Measurements from ENCODE around the gene RTN1.

RTN1 gene

GRCh38 chr14:59754256-59754655, 116.3 kb downstream of the RTN1 start:
- H3K79me2 ChIP-seq (ENCODE audit: insufficient read depth, low read length): no peaks in the 10 kb centered on the region
- H3K4me1 ChIP-seq (ENCODE audit: insufficient read depth, low read length, poor library complexity, severe bottlenecking): no peaks in the 10 kb centered on the region
- no peaks in the 10 kb centered on the region for H3F3A ChIP-seq (ENCODE audit: low read depth)
- H3K9me2 ChIP-seq (replicated peaks; ENCODE audit: low read depth, low read length): no peaks in the 10 kb centered on the region
- no peaks in the 10 kb centered on the region for H3K27me3 ChIP-seq (ENCODE audit: insufficient read depth, low read length, poor library complexity, severe bottlenecking)
- TF ChIP-seq EZH2phosphoT487 (IDR thresholded peaks at IDR 0.05; ENCODE audit: borderline replicate concordance): no peak
- TF ChIP-seq, protein P1, sequence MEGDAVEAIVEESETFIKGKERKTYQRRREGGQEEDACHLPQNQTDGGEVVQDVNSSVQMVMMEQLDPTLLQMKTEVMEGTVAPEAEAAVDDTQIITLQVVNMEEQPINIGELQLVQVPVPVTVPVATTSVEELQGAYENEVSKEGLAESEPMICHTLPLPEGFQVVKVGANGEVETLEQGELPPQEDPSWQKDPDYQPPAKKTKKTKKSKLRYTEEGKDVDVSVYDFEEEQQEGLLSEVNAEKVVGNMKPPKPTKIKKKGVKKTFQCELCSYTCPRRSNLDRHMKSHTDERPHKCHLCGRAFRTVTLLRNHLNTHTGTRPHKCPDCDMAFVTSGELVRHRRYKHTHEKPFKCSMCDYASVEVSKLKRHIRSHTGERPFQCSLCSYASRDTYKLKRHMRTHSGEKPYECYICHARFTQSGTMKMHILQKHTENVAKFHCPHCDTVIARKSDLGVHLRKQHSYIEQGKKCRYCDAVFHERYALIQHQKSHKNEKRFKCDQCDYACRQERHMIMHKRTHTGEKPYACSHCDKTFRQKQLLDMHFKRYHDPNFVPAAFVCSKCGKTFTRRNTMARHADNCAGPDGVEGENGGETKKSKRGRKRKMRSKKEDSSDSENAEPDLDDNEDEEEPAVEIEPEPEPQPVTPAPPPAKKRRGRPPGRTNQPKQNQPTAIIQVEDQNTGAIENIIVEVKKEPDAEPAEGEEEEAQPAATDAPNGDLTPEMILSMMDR (conservative IDR thresholded peaks at IDR 0.05; ENCODE audit: low read length): no peak
- H3K4me2 ChIP-seq (ENCODE audit: low read depth, low read length, poor library complexity, severe bottlenecking): no peak overlapping the region
- no peaks in the 10 kb centered on the region for H3K9me3 ChIP-seq (ENCODE audit: insufficient read depth, low read depth, low read length)
- H3K4me3 ChIP-seq (ENCODE audit: low read length, poor library complexity, severe bottlenecking): no peak overlapping the region
- no peak overlapping the region for H2AFZ ChIP-seq (ENCODE audit: low read length)
- no peaks in the 10 kb centered on the region for H4K20me1 ChIP-seq (ENCODE audit: insufficient read depth, low read length, poor library complexity, severe bottlenecking)
- no peak overlapping the region for H3K9ac ChIP-seq (ENCODE audit: low read depth, low read length, poor library complexity, severe bottlenecking)
- no peaks in the 10 kb centered on the region for H3K36me3 ChIP-seq (ENCODE audit: insufficient read depth, low read length)

GRCh38 chr14:59753512-59753911, 117.1 kb downstream of the RTN1 start:
- H3K4me1 ChIP-seq (ENCODE audit: insufficient read depth, low read length, poor library complexity, severe bottlenecking): no peaks in the 10 kb centered on the region
- no peak overlapping the region for H2AFZ ChIP-seq (ENCODE audit: low read length)
- TF ChIP-seq, protein P1 (conservative IDR thresholded peaks at IDR 0.05; ENCODE audit: low read length): no peak
- TF ChIP-seq EZH2phosphoT487 (IDR thresholded peaks at IDR 0.05; ENCODE audit: borderline replicate concordance): no peak

DNA sequence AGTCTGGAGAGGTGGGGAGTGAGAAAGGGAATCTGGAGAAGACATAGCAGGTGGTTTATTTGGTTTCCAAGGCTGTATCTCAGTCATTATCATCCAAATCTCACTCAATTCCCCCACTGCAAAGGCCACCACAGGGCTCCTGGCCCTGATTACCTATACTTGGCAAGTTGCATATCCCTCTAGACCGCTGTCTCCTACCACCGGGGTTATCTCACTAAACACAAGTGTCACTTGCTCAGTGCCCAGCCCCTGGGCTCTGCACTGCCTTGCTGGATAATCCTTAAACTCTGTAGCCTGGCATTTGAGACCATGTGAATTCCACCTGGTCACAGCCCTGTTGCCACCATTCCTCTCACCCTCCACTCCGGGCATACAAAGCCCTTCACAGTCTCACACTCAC, 119.0 kb downstream of the RTN1 start:
- no peak overlapping the region for H3K4me3 ChIP-seq (ENCODE audit: low read length, poor library complexity, severe bottlenecking)
- H4K20me1 ChIP-seq (ENCODE audit: insufficient read depth, low read length, poor library complexity, severe bottlenecking): no peaks in the 10 kb centered on the region
- H3K4me2 ChIP-seq (ENCODE audit: low read depth, low read length, poor library complexity, severe bottlenecking): no peak overlapping the region
- H3K79me2 ChIP-seq (ENCODE audit: insufficient read depth, low read length): no peaks in the 10 kb centered on the region
- no peaks in the 10 kb centered on the region for H3K4me1 ChIP-seq (ENCODE audit: insufficient read depth, low read length, poor library complexity, severe bottlenecking)
- no peak for TF ChIP-seq EZH2phosphoT487 (IDR thresholded peaks at IDR 0.05; ENCODE audit: borderline replicate concordance)
- no peak overlapping the region for H2AFZ ChIP-seq (ENCODE audit: low read length)
- no peaks in the 10 kb centered on the region for H3K9me2 ChIP-seq (replicated peaks; ENCODE audit: low read depth, low read length)
- H3F3A ChIP-seq (ENCODE audit: low read depth): no peaks in the 10 kb centered on the region
- H3K36me3 ChIP-seq (ENCODE audit: insufficient read depth, low read length): no peaks in the 10 kb centered on the region
- no peaks in the 10 kb centered on the region for H3K27me3 ChIP-seq (ENCODE audit: insufficient read depth, low read length, poor library complexity, severe bottlenecking)
- no peaks in the 10 kb centered on the region for H3K9me3 ChIP-seq (ENCODE audit: insufficient read depth, low read depth, low read length)
- H3K9ac ChIP-seq (ENCODE audit: low read depth, low read length, poor library complexity, severe bottlenecking): no peak overlapping the region

More at GRCh38 chr14:59753512-59753911, 117.1 kb downstream of the RTN1 start:
- no peaks in the 10 kb centered on the region for H3K9me2 ChIP-seq (replicated peaks; ENCODE audit: low read depth, low read length)
- no peak overlapping the region for H3K4me2 ChIP-seq (ENCODE audit: low read depth, low read length, poor library complexity, severe bottlenecking)
- no peaks in the 10 kb centered on the region for H4K20me1 ChIP-seq (ENCODE audit: insufficient read depth, low read length, poor library complexity, severe bottlenecking)
- no peaks in the 10 kb centered on the region for H3F3A ChIP-seq (ENCODE audit: low read depth)
- no peak overlapping the region for H3K4me3 ChIP-seq (ENCODE audit: low read length, poor library complexity, severe bottlenecking)
- no peaks in the 10 kb centered on the region for H3K27me3 ChIP-seq (ENCODE audit: insufficient read depth, low read length, poor library complexity, severe bottlenecking)
- H3K9ac ChIP-seq (ENCODE audit: low read depth, low read length, poor library complexity, severe bottlenecking): no peak overlapping the region
- no peaks in the 10 kb centered on the region for H3K36me3 ChIP-seq (ENCODE audit: insufficient read depth, low read length)
- no peaks in the 10 kb centered on the region for H3K9me3 ChIP-seq (ENCODE audit: insufficient read depth, low read depth, low read length)
- no peaks in the 10 kb centered on the region for H3K79me2 ChIP-seq (ENCODE audit: insufficient read depth, low read length)

DNA sequence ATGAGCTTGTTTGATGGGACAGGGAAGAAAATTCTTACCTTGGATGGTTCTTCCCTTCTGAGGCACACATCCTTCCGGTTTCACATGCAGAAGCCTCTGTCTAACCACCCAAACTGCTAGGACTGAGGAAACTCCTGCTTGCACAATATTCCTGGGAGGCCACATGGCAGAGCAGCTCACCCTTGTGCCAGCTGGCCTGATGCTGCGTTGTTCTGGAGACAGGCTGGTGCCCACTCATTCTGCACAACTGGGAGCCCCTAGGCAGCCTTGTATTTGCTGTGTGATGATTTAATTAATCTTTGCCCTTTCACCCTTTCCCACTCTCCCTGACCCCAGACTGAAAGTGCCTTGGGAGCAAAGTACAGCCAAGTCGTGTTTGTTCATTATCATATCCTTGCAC, 130.8 kb downstream of the RTN1 start:
- TF ChIP-seq, protein P1 (conservative IDR thresholded peaks at IDR 0.05; ENCODE audit: low read length): no peak
- TF ChIP-seq EZH2phosphoT487 (IDR thresholded peaks at IDR 0.05; ENCODE audit: borderline replicate concordance): no peak
- Histone ChIP-seq H4K20me1 (ENCODE audit: insufficient read depth, low read length, poor library complexity, severe bottlenecking) (no peaks in the 10 kb centered on the region), H3K27me3 (ENCODE audit: insufficient read depth, low read length, poor library complexity, severe bottlenecking) (no peaks in the 10 kb centered on the region), H3K4me1 (ENCODE audit: insufficient read depth, low read length, poor library complexity, severe bottlenecking) (no peaks in the 10 kb centered on the region), H2AFZ (ENCODE audit: low read length) (no peak overlapping the region), H3K4me2 (ENCODE audit: low read depth, low read length, poor library complexity, severe bottlenecking) (no peak overlapping the region), H3K4me3 (ENCODE audit: low read length, poor library complexity, severe bottlenecking) (no peak overlapping the region), H3K9me3 (ENCODE audit: insufficient read depth, low read depth, low read length) (no peaks in the 10 kb centered on the region), H3F3A (ENCODE audit: low read depth) (no peaks in the 10 kb centered on the region), H3K36me3 (ENCODE audit: insufficient read depth, low read length) (no peaks in the 10 kb centered on the region), H3K79me2 (ENCODE audit: insufficient read depth, low read length) (no peaks in the 10 kb centered on the region), H3K9ac (ENCODE audit: low read depth, low read length, poor library complexity, severe bottlenecking) (no peak overlapping the region), H3K9me2 (replicated peaks; ENCODE audit: low read depth, low read length) (no peaks in the 10 kb centered on the region)

All from Loucy (cell line).